Smooth muscle cell (in vitro differentiated cells): ENCODE results near the gene TRMT1L. TPM values are rescaled to one million over a fixed set of nuclear protein-coding genes. Genes with fewer than 3 reads are reported as not detected.

ENCODE experiments used
- DNase-seq: peaks from one replicate; lab custom pipeline; 2025; ENCODE audit not compliant: unreplicated experiment; lab: John Stamatoyannopoulos, UW
- H2AFZ ChIP-seq: fragments of 200-600 bp; sonication (generic); 2 replicates; pipeline ENCODE4 v1.6.0; 2016; ENCODE audit warnings: antibody characterized with exemption, low read depth, mild to moderate bottlenecking
- H3F3A ChIP-seq: fragments of 200-600 bp; sonication (generic); 2 replicates; pipeline ENCODE4 v1.6.0; 2017; ENCODE audit warnings: antibody characterized with exemption, low read depth
- H3K27ac ChIP-seq: fragments of 200-600 bp; sonication (generic); 2 replicates; pipeline ENCODE4 v1.5.1; 2016; ENCODE audit warnings: low read depth, mild to moderate bottlenecking
- H3K27me3 ChIP-seq: fragments of 200-600 bp; sonication (generic); 2 replicates; pipeline ENCODE4 v1.6.1; 2016; ENCODE audit warnings: low read depth, mild to moderate bottlenecking
- H3K36me3 ChIP-seq: fragments of 200-600 bp; sonication (generic); 2 replicates; pipeline ENCODE4 v1.5.1; 2016; ENCODE audit warnings: low read depth
- H3K4me1 ChIP-seq: fragments of 200-600 bp; sonication (generic); 2 replicates; pipeline ENCODE4 v1.5.1; 2016; ENCODE audit warnings: low read depth
- H3K4me2 ChIP-seq: fragments of 200-600 bp; sonication (generic); 2 replicates; pipeline ENCODE4 v1.6.0; 2016; ENCODE audit warnings: mild to moderate bottlenecking
- H3K4me3 ChIP-seq: fragments of 200-600 bp; sonication (generic); 2 replicates; pipeline ENCODE4 v1.5.1; 2016; ENCODE audit warnings: mild to moderate bottlenecking
- H3K79me2 ChIP-seq: fragments of 200-600 bp; sonication (generic); 2 replicates; pipeline ENCODE4 v1.6.0; 2016; ENCODE audit warnings: low read depth, mild to moderate bottlenecking
- H3K9ac ChIP-seq: fragments of 200-600 bp; sonication (generic); 2 replicates; pipeline ENCODE4 v1.6.0; 2016; ENCODE audit warnings: low read depth
- H3K9me3 ChIP-seq: fragments of 200-600 bp; sonication (generic); replicated peaks from 2 replicates; pipeline ENCODE4 v1.5.1; 2016; ENCODE audit warnings: low read depth
- H4K20me1 ChIP-seq: fragments of 200-600 bp; sonication (generic); 2 replicates; pipeline ENCODE4 v1.6.0; 2016; ENCODE audit warnings: low read depth
- WGBS: methylation state at CpG from one replicate; pipeline ENCODE4 v1.1.7; 2016; ENCODE audit warnings: low lambda C conversion rate; 5-methylcytosine and 5-hydroxymethylcytosine counted together
- polyA plus RNA-seq: library from polyadenylated mRNA; unstranded; fragments of >200 nt; fragmentation: Nextera tagmentation; extraction: Ambion mirVana; gene quantifications from 2 replicates; pipeline ENCODE4 v1.2.1, GENCODE V29; 2016
- total RNA-seq: library from RNA; depleted of rRNA; stranded (reverse); fragments of >200 nt; gene quantifications from 2 replicates; pipeline ENCODE4 v1.2.3, GENCODE V29; 2014
- TF ChIP-seq, protein P1 (sequence below): fragments of 200-600 bp; sonication (generic); IDR thresholded peaks from 2 replicates; pipeline ENCODE4 v1.5.1; 2017; ENCODE audit warnings: borderline replicate concordance, mild to moderate bottlenecking, antibody characterized with exemption; ENCODE audit not compliant: insufficient read depth, poor library complexity, severe bottlenecking

TRMT1L gene
- total and polyA plus RNA-seq, 2 experiments from 2014 or later, result 17.2 to 40.1 TPM

DNA sequence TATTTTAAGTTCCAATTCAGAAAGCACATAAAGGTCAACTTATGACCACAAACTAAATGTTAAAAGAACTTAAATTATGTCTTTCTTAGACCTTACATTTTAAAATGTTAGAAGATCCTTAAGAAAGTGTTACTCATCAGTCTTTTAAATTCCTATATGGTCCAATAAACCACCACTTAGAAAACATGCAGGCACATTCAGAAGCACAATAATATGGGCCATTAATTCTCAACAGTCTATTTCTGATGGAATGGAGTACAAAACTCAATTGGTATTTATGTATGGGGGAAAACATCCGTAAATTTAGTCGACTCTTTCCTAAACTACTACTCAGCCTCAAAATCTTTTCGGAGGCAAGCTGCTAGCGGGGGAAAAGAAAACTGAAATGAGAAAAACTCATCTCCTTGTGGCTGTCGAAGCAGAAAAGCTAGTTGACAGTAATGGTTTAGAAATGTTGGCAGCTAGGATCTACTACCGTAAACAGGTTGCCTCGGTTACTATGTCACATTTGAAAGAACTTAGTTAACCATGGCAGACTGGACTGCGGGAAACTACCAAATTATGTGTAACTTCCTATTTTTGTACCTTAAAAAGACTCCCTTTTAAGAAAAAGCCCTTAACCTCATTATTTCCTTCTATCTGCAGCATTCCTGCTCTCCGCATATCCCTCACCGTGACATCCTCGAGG is 1.0 kb downstream of the TRMT1L start:
- H3K9ac ChIP-seq, result peak overlapping the region; percentile 92
- H3F3A ChIP-seq, result no peaks in the 10 kb centered on the region
- no peak for DNase-seq
- no peaks in the 10 kb centered on the region for H3K9me3 ChIP-seq
- peak overlapping the region; percentile 91 for H3K4me2 ChIP-seq
- peak overlapping the region; percentile 95 for H3K27ac ChIP-seq
- no peaks in the 10 kb centered on the region for H3K36me3 ChIP-seq
- WGBS, result 28% methylated on average over 11 of the region's 11 CpGs
- peaks cover 3% of the 10 kb centered on the region for H4K20me1 ChIP-seq
- no peaks in the 10 kb centered on the region for H3K27me3 ChIP-seq
- peak overlapping the region; percentile 82 for H3K4me3 ChIP-seq
- H2AFZ ChIP-seq, result peak overlapping the region; percentile 86
- TF ChIP-seq, protein P1, sequence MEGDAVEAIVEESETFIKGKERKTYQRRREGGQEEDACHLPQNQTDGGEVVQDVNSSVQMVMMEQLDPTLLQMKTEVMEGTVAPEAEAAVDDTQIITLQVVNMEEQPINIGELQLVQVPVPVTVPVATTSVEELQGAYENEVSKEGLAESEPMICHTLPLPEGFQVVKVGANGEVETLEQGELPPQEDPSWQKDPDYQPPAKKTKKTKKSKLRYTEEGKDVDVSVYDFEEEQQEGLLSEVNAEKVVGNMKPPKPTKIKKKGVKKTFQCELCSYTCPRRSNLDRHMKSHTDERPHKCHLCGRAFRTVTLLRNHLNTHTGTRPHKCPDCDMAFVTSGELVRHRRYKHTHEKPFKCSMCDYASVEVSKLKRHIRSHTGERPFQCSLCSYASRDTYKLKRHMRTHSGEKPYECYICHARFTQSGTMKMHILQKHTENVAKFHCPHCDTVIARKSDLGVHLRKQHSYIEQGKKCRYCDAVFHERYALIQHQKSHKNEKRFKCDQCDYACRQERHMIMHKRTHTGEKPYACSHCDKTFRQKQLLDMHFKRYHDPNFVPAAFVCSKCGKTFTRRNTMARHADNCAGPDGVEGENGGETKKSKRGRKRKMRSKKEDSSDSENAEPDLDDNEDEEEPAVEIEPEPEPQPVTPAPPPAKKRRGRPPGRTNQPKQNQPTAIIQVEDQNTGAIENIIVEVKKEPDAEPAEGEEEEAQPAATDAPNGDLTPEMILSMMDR, result no peak
- peaks cover 35% of the 10 kb centered on the region for H3K79me2 ChIP-seq
- H3K4me1 ChIP-seq, result peaks cover 18% of the 10 kb centered on the region

DNA sequence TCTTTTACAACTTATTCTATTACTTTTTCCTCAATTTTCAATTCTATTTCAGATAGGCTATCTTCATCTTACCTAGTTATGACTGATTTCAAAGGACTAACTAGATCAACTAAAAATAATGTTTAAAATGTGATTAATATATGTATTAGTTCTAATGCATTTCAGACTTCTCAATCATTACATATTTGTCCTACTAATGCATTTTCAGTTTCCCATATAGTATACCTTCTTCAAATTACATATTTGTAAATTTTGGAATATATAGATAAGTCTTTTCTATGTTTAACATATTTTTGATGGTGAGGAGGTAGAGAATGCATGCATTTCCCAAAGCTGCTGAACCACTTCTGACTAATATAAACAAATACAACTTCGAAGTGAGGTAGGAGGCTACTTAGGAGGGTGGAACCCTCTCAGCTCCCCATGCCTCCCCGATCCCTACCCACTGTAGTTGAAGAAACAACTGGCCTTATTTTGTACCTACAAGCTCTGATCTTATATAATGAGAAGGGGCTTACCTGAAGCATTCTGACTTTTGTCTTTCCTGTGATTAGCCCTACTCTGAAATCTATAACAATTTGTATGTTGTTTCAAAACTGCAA is 1.7 kb downstream of the TRMT1L start:
- TF ChIP-seq, protein P1, result no peak
- peaks cover 3% of the 10 kb centered on the region for H4K20me1 ChIP-seq
- H3K79me2 ChIP-seq, result peaks cover 35% of the 10 kb centered on the region
- H3F3A ChIP-seq, result no peaks in the 10 kb centered on the region
- H3K27me3 ChIP-seq, result no peaks in the 10 kb centered on the region
- peak overlapping the region; percentile 95 for H3K27ac ChIP-seq
- H3K4me3 ChIP-seq, result peak overlapping the region; percentile 82
- H2AFZ ChIP-seq, result no peak overlapping the region
- H3K9me3 ChIP-seq, result no peaks in the 10 kb centered on the region
- DNase-seq, result no peak
- peaks cover 18% of the 10 kb centered on the region for H3K4me1 ChIP-seq
- peak overlapping the region; percentile 91 for H3K4me2 ChIP-seq
- peak overlapping the region; percentile 92 for H3K9ac ChIP-seq
- WGBS, result 51% methylated on average over 2 of the region's 2 CpGs
- H3K36me3 ChIP-seq, result no peaks in the 10 kb centered on the region

DNA sequence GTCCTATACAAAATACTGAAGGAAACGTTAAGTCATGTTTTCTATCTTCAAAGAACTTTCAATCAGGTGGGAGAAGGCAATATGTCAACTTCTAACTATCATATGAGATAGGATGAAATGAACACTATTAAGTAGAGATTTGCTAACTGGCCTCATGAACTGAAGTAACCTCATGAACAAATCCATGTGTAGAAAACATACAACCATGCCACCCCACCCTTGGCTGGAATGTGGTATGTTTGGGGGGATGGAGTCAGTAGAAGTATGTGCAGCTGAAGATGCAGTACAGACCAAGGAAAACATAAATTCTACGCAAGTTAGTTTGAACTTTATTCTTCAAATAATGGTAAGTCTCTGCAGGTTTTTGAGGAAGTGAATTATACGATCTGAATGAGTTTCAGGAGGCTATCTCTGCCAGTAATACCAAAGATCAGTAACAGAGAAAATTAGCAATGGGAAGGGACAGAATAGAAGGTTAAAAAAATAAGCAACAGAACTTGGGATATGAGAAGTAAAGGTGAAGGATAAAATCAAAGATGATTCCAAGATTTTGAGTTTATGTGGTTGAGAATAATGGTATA is 4.5 kb downstream of the TRMT1L start:
- Histone ChIP-seq H3K9me3 (no peaks in the 10 kb centered on the region), H3K36me3 (no peaks in the 10 kb centered on the region), H3K27me3 (no peaks in the 10 kb centered on the region), H3K4me1 (peaks cover 13% of the 10 kb centered on the region), H3K4me2 (no peak overlapping the region), H3K27ac (no peak overlapping the region), H2AFZ (no peak overlapping the region), H3K79me2 (peaks cover 29% of the 10 kb centered on the region), H3K9ac (no peak overlapping the region), H4K20me1 (peaks cover 3% of the 10 kb centered on the region), H3F3A (no peaks in the 10 kb centered on the region), H3K4me3 (no peak overlapping the region)
- no peak for DNase-seq
- TF ChIP-seq, protein P1, result no peak
- 93% methylated on average over 3 of the region's 3 CpGs for WGBS
